ENCODE results near the gene RAPGEF4. TPM values are rescaled to one million over a fixed set of nuclear protein-coding genes. Genes with fewer than 3 reads are reported as not detected.

The RAPGEF4 gene
- total RNA-seq, 1 experiment from 2014 or later, result 0.59 TPM

DNA sequence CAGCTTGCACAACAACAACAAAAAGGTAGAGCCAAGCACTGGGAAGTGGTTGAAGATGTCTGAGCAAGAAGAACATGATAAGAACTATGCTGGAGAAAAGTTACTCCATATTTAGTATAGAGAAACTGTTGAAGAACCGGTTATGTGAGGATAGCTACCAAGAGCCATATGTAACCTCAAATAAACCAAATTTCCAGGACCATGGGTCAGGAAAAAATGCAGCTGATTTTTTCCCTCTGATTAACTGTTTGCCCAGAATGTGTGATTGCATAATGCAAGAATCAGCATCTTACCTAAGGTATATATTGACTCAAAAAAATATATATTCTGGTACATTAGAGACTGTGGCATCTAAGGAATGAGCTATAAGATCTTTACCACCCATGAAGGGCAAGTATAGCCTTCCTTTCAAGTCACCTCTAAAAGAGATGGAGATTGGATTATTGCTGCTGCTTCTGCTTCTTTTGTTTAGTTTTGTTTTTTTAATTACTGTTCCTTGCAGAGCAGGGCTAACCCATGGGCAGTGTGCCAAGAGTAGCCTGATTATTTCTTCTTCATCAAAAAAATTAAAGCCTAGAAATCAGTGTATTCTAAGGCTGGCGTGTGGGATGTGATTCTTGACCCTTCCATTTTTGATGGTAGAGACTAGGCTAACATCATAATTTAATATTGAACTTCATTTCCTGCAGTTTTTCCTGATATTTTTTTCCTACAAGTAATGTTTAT lies 263.1 kb downstream of the RAPGEF4 start:
- no peaks in the 10 kb centered on the region for H3K9me3 ChIP-seq (ENCODE audit: control insufficient read depth in 1 of 2, insufficient read depth in 1 of 2, low read depth in 1 of 2, low read length in 2 of 2)
- no TSS peak for BruUV-seq (replicated peaks)
- ATAC-seq (no peak), DNase-seq (ENCODE audit: low read depth, low spot score) (no peak)
- H3K36me3 ChIP-seq (ENCODE audit: control insufficient read depth in 1 of 2, insufficient read depth in 2 of 2, low read length in 2 of 2), result no peaks in the 10 kb centered on the region
- no peak overlapping the region for H3K4me3 ChIP-seq (replicated peaks in 1 of 2; ENCODE audit: low read depth in 1 of 2, low read length in 2 of 2)
- TF ChIP-seq, protein P1, sequence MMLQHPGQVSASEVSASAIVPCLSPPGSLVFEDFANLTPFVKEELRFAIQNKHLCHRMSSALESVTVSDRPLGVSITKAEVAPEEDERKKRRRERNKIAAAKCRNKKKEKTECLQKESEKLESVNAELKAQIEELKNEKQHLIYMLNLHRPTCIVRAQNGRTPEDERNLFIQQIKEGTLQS (IDR thresholded peaks at IDR 0.05), result no peak
- TF ChIP-seq ZNF274 (IDR thresholded peaks at IDR 0.05; ENCODE audit: low read depth, low read length), result no peak
- TF ChIP-seq CEBPB (IDR thresholded peaks at IDR 0.05; ENCODE audit: low read depth), result no peak
- TF ChIP-seq, protein P2, sequence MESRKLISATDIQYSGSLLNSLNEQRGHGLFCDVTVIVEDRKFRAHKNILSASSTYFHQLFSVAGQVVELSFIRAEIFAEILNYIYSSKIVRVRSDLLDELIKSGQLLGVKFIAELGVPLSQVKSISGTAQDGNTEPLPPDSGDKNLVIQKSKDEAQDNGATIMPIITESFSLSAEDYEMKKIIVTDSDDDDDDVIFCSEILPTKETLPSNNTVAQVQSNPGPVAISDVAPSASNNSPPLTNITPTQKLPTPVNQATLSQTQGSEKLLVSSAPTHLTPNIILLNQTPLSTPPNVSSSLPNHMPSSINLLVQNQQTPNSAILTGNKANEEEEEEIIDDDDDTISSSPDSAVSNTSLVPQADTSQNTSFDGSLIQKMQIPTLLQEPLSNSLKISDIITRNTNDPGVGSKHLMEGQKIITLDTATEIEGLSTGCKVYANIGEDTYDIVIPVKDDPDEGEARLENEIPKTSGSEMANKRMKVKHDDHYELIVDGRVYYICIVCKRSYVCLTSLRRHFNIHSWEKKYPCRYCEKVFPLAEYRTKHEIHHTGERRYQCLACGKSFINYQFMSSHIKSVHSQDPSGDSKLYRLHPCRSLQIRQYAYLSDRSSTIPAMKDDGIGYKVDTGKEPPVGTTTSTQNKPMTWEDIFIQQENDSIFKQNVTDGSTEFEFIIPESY (IDR thresholded peaks at IDR 0.05; ENCODE audit: extremely low read depth, insufficient replicate concordance, low read length), result no peak
- no peak for TF ChIP-seq SP1 (IDR thresholded peaks at IDR 0.05; ENCODE audit: low read depth)
- TF ChIP-seq YY1 (IDR thresholded peaks at IDR 0.05; ENCODE audit: extremely low read depth, insufficient replicate concordance, low read depth, low read length), result no peak
- no peak for TF ChIP-seq CBX3 (IDR thresholded peaks at IDR 0.05; ENCODE audit: low read depth)
- TF ChIP-seq MAX (IDR thresholded peaks at IDR 0.05), result no peak
- TF ChIP-seq RAD21 (IDR thresholded peaks at IDR 0.05; ENCODE audit: low read depth), result no peak
- no peak for TF ChIP-seq FOSL1 (IDR thresholded peaks at IDR 0.05; ENCODE audit: low read depth)
- TF ChIP-seq ELF1 (IDR thresholded peaks at IDR 0.05; ENCODE audit: borderline replicate concordance, low read depth), result no peak
- no peak for TF ChIP-seq POLR2AphosphoS5 (IDR thresholded peaks at IDR 0.05; ENCODE audit: low read depth, low read length)
- TF ChIP-seq, protein P3, sequence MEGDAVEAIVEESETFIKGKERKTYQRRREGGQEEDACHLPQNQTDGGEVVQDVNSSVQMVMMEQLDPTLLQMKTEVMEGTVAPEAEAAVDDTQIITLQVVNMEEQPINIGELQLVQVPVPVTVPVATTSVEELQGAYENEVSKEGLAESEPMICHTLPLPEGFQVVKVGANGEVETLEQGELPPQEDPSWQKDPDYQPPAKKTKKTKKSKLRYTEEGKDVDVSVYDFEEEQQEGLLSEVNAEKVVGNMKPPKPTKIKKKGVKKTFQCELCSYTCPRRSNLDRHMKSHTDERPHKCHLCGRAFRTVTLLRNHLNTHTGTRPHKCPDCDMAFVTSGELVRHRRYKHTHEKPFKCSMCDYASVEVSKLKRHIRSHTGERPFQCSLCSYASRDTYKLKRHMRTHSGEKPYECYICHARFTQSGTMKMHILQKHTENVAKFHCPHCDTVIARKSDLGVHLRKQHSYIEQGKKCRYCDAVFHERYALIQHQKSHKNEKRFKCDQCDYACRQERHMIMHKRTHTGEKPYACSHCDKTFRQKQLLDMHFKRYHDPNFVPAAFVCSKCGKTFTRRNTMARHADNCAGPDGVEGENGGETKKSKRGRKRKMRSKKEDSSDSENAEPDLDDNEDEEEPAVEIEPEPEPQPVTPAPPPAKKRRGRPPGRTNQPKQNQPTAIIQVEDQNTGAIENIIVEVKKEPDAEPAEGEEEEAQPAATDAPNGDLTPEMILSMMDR (IDR thresholded peaks at IDR 0.05 in 2 of 3, conservative IDR thresholded peaks at IDR 0.05 in 1 of 3; ENCODE audit: borderline replicate concordance in 1 of 3, insufficient read depth in 1 of 3, low read depth in 2 of 3, low read length in 2 of 3), result no peak
- TF ChIP-seq EZH2phosphoT487 (IDR thresholded peaks at IDR 0.05; ENCODE audit: borderline replicate concordance), result no peak
- no peak for TF ChIP-seq EGR1 (IDR thresholded peaks at IDR 0.05; ENCODE audit: low read depth)
- no peak for TF ChIP-seq SRF (IDR thresholded peaks at IDR 0.05; ENCODE audit: low read depth)
- TF ChIP-seq SIN3A (IDR thresholded peaks at IDR 0.05; ENCODE audit: low read depth), result no peak
- no peak for TF ChIP-seq ZFX (IDR thresholded peaks at IDR 0.05)
- no peak overlapping the region for H2AFZ ChIP-seq (ENCODE audit: low read depth, low read length, poor library complexity, severe bottlenecking)
- H4K20me1 ChIP-seq (ENCODE audit: insufficient read depth), result no peaks in the 10 kb centered on the region
- peaks cover 4 to 6% of the 10 kb centered on the region in 2 experiments; a peak in 3 of 4 replicates for H3K4me1 ChIP-seq (ENCODE audit: control insufficient read depth in 1 of 2, insufficient read depth in 2 of 2, low read length in 2 of 2)
- H3K9ac ChIP-seq (ENCODE audit: low read length), result no peak overlapping the region
- H3K9me2 ChIP-seq (ENCODE audit: insufficient read depth), result no peaks in the 10 kb centered on the region
- H3K4me2 ChIP-seq (ENCODE audit: low read length), result no peak overlapping the region
- no peak overlapping the region for H3K27ac ChIP-seq (ENCODE audit: low read depth, low read length)
- no peaks in the 10 kb centered on the region for H3K27me3 ChIP-seq (ENCODE audit: insufficient read depth, low read length)
- no peaks in the 10 kb centered on the region for H3K79me2 ChIP-seq (ENCODE audit: insufficient read depth, low read length)
- RAD21 ChIA-PET (ENCODE audit: low non-redundant PET in 1 of 2, low total read pairs in 2 of 2, uncharacterized antibody in 2 of 2, unreplicated experiment in 2 of 2), result no interaction called here
- intact Hi-C loops (cut with micrococcal nuclease), result no loop called here
- POLR2A ChIA-PET, result no interaction called here
- CTCF ChIA-PET, result no interaction called here
